Amniotic epithelial cell (primary cell): ENCODE measurements around the gene LY6G5B.

ENCODE experiments used
- DNase-seq: peaks from one replicate; pipeline ENCODE4 v3.0.0-alpha.2; 2010; ENCODE audit warnings: low read depth

LY6G5B gene

DNA sequence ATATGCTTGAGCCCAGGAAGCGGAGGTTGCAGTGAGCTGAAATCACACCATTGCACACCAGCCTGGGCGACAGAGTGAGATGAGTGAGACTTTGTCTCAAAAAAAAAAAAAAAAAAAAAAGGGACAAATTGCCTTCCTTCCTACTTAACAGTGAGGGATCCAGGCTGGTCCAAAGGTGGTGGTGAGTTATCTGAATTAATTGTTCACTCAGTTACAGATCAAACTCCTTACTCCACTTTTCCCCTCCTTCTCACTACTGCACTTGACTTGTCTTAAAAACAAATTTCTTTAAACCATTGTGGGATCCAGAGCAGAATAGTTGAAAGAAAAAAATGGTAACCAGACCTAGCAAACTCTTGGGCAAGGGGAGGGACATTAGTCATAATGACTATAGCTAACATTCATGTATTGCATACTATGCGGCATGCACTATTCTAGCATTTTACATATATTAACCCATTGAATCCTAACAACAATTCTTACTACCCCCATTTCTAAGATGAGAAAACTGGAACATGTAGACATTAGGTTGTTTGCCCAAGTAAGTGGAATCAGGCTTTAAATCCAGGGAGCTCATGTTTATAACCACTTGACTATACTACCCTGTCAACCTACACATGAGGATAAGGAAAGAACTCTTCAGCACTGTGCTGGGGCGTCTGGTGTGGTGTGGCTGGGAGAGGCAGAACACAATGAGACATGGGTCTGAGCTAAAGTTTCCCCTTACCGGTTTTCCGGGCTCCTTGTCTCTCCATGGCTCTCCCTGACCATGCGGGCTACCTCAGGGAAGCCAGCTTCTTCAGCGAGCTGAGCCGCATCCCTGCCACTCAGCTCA is 6.4 kb upstream of the LY6G5B start:
- peak; percentile 41 for DNase-seq

DNA sequence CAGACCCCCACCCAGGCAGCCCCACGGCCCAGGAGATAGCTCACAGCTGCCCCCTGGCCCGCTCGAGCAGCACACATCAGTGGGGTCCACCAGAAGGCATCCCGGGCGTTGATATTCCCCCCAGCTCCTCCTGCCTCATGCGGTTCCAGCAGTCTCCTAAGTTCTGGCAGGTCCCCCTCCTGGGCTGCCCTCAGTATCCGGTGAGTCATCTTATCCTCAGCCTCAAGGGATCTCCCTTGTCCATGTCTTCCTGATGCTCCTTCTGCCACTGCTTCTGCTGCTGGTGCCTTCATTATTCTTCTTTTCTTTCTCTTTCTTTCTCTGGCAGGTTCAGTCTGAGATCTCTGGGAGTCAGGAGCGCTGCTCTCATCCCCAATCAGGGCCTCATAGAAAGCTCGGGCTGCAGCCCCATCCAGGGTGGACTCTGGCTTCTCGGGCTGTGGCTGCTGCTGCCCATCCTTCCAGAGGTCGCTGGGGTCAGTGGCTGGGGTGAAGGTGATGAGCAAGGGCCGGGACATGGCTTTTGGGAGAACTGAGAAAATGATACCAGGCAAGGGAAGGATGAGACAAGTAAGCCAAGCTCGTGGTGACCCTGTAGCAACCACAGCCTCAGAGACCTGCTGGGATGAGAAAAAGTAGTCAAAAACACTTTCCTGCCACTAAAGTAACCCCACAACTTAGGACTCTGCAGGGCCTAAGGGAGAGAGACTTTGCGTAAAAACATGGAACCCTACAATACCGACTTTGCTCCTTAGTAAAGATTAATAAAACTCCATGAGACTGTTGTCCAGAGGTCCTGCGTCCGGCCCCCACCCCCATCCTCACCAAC is 5.6 kb upstream of the LY6G5B start:
- DNase-seq = peak; percentile 76

DNA sequence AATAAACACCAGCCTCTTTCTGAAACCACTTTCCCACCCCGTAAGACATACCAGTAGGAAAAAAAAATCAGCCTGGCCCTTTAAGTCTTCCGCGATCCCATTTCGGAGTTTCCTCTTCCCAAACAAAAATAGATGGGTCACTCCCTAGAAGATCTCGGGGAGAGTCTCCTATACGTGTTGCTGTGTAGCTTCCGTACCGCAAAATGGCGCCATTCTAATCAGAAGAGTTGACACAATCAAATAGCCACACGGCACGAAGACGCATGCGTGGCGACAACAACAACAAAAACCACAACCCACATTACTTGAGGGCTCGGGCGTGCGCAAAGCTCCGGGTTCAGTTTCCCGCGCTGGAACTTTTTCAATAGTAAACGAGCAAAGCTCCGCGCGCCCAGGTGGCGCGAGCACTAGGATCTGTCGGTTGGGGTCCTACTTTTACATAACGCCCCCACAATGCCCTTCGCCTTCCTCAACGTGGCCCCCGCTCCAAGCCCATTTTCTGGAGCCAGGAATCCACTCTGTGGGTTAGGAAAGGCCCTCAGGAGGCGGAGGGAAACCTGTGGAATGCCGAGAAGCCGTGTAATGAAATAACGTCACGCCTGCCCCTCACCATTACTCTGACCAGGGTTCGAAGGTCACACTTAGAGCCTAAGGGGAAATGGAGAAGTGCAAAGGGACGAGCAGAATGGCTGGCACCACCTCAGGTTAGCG is 4.8 kb upstream of the LY6G5B start, which contains the start of gene GPANK1:
Gene GPANK1, minus strand, starts transcription at position 208 of the 711 bp plus-strand sequence. CDS start 519 bp downstream, outside the sequence.
- DNase-seq = peak; percentile 94

DNA sequence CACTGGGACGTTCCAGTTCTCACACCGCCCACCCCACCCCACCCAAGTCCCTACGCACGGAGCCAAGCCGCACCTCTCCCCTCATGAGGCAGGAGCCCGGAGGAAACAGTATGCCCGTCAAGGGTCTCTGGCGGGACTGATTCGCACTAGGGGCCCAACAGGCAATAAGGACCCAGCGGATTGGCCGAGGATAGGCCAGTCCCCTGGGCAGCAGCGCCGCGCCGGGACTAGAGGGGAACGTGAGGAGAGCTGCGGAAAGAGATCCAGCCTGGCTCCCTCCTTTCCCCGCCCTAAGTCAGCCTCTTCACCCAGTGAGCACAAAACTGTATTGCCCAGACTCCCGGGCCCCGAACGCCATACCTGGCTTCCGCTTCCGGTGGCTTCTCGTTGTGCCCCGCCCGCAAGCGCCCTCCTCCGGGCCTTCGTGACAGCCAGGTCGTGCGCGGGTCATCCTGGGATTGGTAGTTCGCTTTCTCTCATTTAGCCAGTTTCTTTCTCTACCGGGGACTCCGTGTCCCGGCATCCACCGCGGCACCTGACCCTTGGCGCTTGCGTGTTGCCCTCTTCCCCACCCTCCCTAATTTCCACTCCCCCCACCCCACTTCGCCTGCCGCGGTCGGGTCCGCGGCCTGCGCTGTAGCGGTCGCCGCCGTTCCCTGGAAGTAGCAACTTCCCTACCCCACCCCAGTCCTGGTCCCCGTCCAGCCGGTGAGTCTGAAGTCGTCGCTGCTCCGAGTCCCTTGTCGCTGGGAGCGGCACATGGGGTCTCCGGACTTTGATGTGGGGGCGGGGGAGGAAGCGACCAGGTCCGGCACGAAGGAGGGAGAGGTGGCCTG is 4.1 kb upstream of the LY6G5B start, which contains the start of gene CSNK2B:
Gene CSNK2B, plus strand, starts transcription at position 580 of the 836 bp plus-strand sequence. CDS start 752 bp downstream, outside the sequence.
- DNase-seq = peak; percentile 97

DNA sequence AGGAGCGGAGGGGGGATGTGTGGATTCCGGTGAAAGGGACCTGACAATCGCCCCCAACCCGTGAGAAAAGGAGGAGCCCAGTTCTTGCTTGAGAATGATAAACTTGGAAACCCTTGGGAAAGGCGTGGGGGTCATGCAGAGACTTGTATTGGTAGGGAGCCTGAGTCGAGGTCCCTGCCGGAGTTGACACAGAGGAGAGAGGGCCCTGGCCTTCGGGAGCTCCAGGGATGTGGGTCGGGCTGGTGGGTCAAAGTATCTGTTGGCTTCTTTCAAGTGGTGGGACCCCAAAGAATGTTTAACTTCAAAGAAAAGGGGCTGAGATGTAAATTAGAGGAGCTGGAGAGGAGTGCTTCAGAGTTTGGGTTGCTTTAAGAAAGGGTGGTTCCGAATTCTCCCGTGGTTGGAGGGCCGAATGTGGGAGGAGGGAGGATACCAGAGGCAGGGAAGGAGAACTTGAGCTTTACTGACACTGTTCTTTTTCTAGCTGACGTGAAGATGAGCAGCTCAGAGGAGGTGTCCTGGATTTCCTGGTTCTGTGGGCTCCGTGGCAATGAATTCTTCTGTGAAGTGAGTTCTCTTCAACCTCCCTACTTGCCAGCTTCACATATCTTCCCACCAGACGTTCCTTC is 3.3 kb upstream of the LY6G5B start:
- peak; percentile 36 for DNase-seq

DNA sequence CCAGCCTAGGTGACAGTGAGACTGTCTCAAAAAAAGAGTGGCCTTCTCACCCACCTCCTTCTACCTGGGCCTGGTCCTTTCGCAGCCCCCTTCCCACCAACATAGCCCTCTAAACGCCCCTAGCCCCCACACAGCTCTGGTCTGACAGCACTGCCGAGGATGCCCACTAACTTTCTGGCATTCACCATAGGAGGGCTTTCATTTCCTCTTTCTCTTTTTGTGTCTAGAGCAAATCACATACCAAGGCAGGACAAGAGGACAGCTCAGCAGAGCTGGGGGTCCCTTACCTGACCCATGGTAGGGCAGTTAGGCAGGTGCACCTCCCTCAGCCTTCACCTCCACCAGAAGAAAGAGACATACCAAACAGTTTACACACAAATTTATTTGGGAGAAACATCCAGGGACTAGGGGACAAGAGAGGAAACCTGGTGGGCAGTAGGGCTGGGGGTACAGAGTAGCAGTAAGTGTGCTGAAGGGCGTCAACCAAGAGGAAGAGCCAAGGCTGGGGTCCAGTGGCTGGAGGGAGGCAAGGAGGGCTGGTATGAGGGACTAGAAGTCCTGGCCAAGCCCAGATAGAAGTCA is 6.6 kb downstream of the LY6G5B start:
- DNase-seq = no peak

DNA sequence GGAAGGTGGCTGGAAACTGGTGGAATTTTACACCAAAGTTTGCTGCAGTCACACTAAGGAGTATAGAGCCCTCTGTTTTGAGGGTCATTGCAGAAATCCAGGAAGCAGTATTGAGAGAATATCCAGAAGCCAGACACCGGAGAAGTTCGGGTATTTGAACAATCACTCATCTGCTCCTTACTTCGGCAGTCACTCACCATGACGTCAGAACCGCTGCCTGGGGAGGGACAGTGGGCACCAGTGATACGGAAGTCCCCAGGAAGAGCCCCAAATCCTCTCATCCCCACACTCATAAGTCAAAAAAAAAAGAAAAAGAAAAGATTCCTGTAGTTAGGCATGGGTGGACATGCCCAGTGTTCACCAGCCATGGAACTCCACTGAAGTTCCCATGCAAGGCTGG is 7.1 kb downstream of the LY6G5B start:
- DNase-seq = no peak

DNA sequence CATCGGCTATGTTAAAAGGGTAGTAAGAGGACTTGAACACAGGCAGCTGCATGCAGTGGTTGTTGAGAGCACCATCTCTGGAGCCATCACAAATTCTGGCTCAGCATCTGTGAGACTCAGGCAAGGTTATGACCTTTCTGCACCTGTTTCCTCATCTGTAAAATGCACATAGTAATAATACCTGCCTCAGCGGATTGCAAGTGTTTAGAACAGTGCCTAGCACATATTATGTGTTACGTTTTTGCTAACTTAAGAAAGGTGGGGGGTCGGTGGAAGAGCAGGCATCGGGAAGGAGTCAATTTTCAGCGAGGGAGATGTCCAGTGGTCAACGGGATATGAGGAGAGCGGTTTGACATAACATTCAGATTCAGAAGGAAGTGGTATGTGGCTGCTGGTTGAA is 8.2 kb downstream of the LY6G5B start:
- no peak for DNase-seq

DNA sequence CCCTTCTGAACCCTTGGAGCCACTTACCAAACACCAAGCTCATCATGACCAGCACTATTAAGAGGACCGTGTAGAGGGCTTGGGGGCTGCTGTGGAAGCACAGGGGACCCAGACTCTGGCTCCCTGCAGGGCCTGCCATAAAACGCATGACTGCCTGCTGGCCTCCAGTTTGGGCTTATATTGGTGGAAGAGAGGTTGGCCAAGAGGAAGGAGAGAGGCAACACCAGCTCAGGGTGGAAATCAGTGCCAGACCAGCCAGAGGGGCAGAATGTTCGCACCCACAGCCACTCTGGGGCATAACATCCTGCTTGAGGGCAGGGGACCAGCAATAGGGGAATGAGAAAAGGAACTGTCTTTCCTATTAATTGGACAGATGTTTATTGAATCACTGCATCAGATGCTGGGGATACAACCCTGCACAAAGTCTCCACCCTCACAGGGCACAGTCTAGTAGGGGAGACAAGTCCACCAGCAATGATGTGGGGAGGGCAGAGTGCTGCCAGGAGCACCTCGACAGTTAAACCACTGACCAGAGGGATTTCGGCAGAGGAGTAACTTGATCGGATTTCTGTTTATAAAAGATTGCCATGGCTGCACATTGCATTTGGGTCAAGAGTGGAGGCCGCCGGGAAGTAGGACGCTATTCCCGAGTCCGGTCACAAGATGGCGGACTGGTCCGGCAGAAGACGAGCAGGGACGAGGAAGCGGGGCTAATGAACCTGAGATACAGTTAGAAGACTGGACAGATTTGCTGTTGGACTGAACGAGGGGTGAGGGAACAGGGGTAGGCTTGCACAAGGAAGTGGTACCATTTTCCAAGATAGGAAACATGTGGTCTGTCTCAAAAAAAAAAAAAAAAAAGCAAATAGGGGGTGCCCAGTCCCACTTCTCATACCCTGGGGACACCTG is 10.7 kb downstream of the LY6G5B start, which contains the start of gene LY6G5C:
Gene LY6G5C, minus strand, starts transcription at position 842 of the 909 bp plus-strand sequence. Its CDS starts 694 bp downstream, at position 148.
- peak; percentile 81 for DNase-seq

DNA sequence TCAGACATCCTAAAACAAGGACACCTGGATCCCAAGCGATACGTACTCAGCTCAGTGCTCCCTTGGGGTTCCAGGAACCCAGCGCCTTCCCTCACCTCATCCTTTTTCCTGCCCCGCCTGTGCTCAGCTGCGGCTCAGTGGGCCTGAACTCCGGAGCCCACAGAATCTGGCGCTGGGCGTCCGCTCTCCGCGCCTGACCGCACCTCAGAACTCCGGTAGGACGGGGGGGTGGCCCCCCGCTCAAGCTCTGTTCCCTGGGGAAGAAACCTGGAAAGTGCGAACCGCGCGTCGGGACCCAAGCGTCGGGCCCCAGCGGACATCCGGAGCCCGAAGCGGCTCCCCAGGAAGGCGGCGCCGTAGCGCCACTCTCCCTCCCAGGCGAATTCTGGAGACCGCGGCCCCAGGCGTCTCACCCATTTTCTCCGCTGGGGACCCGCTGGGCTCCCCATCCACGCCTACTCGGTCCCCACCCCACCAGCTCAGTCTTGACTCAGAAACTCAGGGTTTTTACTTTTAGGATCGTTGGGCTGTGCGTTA is 11.4 kb downstream of the LY6G5B start:
- DNase-seq = no peak

DNA sequence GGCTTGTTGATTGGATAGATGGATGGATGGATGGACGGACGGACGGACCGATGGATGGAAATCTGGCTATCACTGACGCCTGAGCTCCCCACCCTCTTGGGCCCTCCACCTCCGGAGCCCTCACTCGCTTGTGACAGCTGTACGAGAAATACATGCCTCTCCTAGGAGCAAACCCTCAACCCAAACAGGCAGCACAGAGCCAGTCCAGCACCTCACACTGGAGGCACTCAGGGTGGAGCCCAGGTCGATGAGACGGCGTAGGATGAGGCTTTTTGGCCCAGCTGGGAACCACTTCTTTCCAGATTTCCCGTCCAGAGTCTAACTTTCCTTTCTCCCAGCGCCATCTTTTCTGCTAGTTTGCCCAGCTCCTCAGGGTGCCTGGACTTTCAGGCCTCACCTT is 13.8 kb downstream of the LY6G5B start:
- DNase-seq = no peak

DNA sequence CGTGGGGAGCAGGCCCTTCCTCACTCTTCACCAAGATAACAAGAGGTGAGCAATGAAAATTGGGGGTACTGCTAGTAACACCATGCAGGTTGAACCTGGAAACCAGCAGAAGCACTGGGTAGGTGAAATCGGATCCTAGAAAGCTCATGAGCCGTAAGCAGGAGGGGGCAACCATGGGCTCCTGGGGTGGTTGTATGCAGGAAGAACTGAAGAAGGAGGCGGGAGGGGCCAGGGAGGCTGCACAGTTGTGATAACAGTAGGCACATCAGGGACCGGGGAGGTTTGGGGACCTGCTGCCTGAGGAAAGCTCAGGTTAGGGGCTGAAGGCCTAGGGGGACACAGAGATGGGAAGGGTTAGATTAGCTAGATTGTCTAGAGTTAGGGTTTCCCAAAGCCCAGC is 16.7 kb downstream of the LY6G5B start:
- no peak for DNase-seq

DNA sequence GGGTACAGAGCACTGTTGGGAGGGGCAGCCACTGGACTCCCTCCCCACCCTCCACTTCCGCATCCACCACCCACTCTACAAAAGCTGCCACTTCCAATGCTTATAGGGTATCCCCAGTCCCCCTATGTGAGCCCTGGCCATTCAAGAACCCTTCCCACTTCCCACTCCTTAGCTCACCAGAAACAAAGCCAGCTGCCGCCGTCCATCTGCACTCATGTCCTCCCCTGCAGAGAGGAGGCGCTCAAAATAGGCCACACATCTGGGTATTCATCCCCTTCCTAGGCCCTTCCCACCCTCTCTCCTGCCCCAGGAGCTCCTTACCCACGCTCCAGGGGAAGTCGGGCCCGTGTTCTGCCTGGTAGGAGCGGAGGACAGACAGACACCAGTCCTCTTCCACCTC is 17.5 kb downstream of the LY6G5B start:
- DNase-seq = no peak

DNA sequence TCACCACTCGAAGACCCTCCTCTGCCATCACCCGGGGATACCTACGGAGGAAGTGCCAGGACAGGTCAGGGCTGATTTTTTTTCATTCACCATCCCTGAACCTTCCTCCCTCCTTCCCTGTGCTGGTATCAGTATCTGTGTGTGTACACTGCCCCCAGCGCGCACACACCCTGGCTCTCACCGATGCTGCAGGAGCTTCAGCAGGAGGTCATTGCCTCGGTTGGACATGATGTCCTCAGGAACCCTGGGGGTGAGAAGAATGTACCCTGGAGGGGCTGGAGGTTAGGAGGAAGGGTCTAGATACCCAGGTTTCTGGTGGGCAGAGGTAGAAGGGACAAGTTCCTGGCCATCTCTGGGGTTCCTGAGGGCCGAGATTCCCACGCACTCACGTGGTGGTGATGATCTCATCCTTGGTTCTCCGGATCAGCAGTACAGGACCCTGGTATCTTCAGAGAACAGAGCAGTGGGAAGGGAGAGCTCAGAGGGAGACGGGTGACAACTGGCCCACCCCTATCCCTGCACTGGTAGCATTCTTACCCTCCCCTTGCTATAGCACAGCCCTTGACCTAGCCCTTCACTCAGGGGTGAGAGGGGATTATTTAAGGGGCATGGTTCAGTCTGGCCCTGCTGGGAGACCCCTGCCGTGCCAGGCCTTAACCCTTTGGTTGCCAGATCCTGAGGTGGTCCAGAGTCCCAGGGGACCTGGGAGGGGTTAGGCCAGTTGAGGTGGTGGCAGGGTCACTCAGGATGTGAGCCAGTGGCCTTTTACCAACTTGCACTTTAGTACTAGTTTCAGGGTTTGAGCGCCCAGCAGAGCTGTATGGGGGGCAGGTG is 18.3 kb downstream of the LY6G5B start:
- no peak for DNase-seq

DNA sequence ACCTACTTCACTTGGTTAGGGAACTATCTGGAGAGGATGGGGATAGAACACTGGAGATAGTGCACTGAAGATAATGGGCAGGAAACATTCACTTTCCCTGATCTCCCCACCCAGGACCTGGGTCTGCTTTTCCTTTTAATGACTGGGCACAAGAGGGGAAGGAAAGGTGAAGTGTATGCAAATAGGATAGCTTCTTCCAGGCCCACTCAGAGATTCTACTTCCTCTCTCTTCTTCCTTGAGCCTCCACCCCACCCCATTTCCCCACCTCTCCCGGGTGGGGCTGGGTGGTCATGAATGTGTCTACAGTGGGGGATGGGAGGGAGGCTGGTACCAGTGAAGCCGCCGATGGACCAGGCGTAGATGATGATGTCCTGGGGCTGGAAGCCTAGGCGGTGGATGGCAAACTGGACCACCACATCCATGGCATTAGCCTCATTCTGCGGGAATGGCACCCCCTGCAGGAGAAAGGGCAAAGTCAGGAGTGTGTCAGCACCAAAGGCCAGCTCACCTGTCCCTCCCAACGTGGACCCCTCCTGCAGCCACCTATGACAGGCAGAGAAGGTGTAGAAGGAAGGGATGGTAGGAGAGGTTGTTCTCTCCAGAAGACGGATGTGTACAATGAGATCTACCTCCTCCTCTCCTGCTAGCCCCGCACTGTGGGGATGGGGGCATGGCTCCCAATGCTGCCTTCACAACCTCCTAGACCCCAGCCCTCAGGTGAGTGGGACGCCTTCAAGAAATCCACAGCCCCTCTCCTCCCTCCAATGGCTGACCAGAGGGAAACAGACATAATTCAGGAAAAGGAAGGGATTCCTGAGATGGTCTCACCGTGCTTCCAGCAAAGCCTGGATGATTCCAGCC is 19.7 kb downstream of the LY6G5B start:
- no peak for DNase-seq

DNA sequence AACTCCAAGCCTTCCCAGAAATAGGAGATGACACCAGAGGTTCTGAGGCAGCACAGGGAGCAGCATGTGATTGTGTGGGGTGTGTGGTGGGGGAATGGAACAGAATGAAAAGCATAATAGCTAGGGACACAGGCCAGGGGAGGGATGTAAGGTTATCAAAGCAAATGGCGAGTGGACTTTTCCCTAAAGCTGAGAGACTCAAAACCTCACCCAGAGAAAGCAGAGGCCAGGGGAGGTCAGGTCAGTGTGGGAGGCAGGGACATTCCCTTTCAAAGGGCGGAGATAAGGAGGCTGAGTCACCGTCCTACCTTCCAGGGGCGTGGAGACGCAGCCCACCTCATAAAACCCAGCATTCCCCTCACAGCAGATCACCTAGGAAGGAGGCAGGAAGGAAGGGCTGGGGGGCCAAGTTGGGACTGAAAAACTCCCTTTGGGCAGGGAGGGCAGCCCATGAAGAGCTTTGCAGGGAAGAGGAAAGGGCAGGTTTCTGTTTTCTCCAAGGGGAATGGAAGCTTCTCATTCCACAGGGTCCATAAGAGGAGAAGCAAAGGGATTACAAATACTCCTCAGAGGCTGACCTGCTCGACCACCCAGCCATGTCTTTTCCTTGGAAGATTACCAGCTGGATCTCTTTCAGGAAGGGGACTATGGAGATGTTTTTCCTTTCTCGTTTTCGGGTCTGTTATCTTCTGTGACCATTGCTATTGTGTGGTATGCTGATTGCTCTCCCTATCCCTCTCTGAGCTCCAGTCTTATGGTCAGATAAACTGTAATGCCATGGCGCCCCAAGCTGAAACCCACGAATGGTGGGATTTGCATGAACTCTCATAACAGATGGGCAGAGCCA is 20.7 kb downstream of the LY6G5B start:
- peak; percentile 81 for DNase-seq
